Osteoblast (primary cell): Measurements from ENCODE around the gene HDAC8. TPM values are rescaled to one million over a fixed set of nuclear protein-coding genes. Genes with fewer than 3 reads are reported as not detected.
"Not testable (repeated sequence)": the region's sequence is repeated elsewhere in the genome, so short reads cannot be mapped to it uniquely, and the experiment has no call there.

Source experiments
- DNase-seq: peaks from one replicate; pipeline ENCODE4 v3.0.0; 2011; ENCODE audit warnings: low spot score, mixed read lengths; ENCODE audit not compliant: insufficient read length; ENCODE audit errors: missing footprints
- H2AFZ ChIP-seq: 2 replicates; pipeline ENCODE4 v1.6.0; 2011; ENCODE audit warnings: mild to moderate bottlenecking, low read length
- H3K27ac ChIP-seq: 2 replicates; pipeline ENCODE4 v1.5.1; 2011; ENCODE audit warnings: mild to moderate bottlenecking, low read depth, low read length, moderate library complexity
- H3K27me3 ChIP-seq: 2 replicates; pipeline ENCODE4 v1.6.0; 2012; ENCODE audit warnings: mild to moderate bottlenecking, control low read depth, inconsistent platforms, low read length, moderate library complexity; ENCODE audit not compliant: insufficient read depth
- H3K36me3 ChIP-seq: 2 replicates; pipeline ENCODE4 v1.5.1; 2011; ENCODE audit warnings: mild to moderate bottlenecking, low read length, control low read depth, moderate library complexity; ENCODE audit not compliant: insufficient read depth
- H3K4me1 ChIP-seq: 2 replicates; pipeline ENCODE4 v1.5.1; 2011; ENCODE audit warnings: mild to moderate bottlenecking, low read length, control low read depth, moderate library complexity; ENCODE audit not compliant: insufficient read depth
- H3K4me2 ChIP-seq: 2 replicates; pipeline ENCODE4 v1.6.0; 2011; ENCODE audit warnings: mild to moderate bottlenecking, low read length; ENCODE audit not compliant: insufficient read depth
- H3K4me3 ChIP-seq: fragments of 200-600 bp; sonication (generic); 3 replicates; pipeline ENCODE4 v1.5.1; 2012; ENCODE audit warnings: mild to moderate bottlenecking, low read length, inconsistent platforms; ENCODE audit not compliant: insufficient read depth
- H3K79me2 ChIP-seq: 2 replicates; pipeline ENCODE4 v1.6.0; 2012; ENCODE audit warnings: mild to moderate bottlenecking, low read length, control low read depth, inconsistent platforms; ENCODE audit not compliant: insufficient read depth
- H3K9me3 ChIP-seq: 2 replicates; pipeline ENCODE4 v1.5.1; 2011; ENCODE audit warnings: low read depth, low read length, control low read depth
- H4K20me1 ChIP-seq: 2 replicates; pipeline ENCODE4 v1.6.0; 2012; ENCODE audit warnings: mild to moderate bottlenecking, low read length, control low read depth; ENCODE audit not compliant: insufficient read depth
- CTCF ChIP-seq: IDR thresholded peaks from 2 replicates; pipeline ENCODE4 v1.5.1; 2011; ENCODE audit warnings: mild to moderate bottlenecking, low read depth, low read length, moderate library complexity; ENCODE audit errors: extremely low read depth
- total RNA-seq: library from RNA; depleted of rRNA; stranded (reverse); fragments of >200 nt; gene quantifications from 2 replicates; pipeline ENCODE4 v1.2.3, GENCODE V29; 2012

Gene HDAC8
- total RNA-seq, 1 donor, result 24.6 TPM

GRCh38 chrX:72568406-72569092 is 4.1 kb downstream of the HDAC8 start:
- peak; percentile 34 for DNase-seq
- H3K27ac ChIP-seq, result no peak overlapping the region
- H3K4me1 ChIP-seq, result peaks cover 16% of the 10 kb centered on the region
- peaks cover 21% of the 10 kb centered on the region for H4K20me1 ChIP-seq
- H3K79me2 ChIP-seq, result peaks cover 4% of the 10 kb centered on the region
- H3K4me2 ChIP-seq, result no peak overlapping the region
- peaks cover 22% of the 10 kb centered on the region for H3K36me3 ChIP-seq
- peaks cover 9% of the 10 kb centered on the region for H3K27me3 ChIP-seq
- no peak overlapping the region for H2AFZ ChIP-seq
- no peaks in the 10 kb centered on the region for H3K9me3 ChIP-seq
- TF ChIP-seq CTCF, result no peak
- H3K4me3 ChIP-seq, result no peak overlapping the region

GRCh38 chrX:72566448-72566847 is 6.2 kb downstream of the HDAC8 start:
- peaks cover 16% of the 10 kb centered on the region for H3K4me1 ChIP-seq
- H3K27ac ChIP-seq, result no peak overlapping the region
- H3K27me3 ChIP-seq, result peaks cover 9% of the 10 kb centered on the region
- no peak for DNase-seq
- H3K79me2 ChIP-seq, result no peaks in the 10 kb centered on the region
- peaks cover 21% of the 10 kb centered on the region for H4K20me1 ChIP-seq
- H3K36me3 ChIP-seq, result peaks cover 22% of the 10 kb centered on the region
- H3K4me2 ChIP-seq, result no peak overlapping the region
- no peak overlapping the region for H2AFZ ChIP-seq
- no peak overlapping the region for H3K4me3 ChIP-seq
- no peak for TF ChIP-seq CTCF
- no peaks in the 10 kb centered on the region for H3K9me3 ChIP-seq

- H2AFZ ChIP-seq, H3K4me3 ChIP-seq, H3K4me2 ChIP-seq, H3K27me3 ChIP-seq, H3K36me3 ChIP-seq, DNase-seq, H4K20me1 ChIP-seq, H3K9me3 ChIP-seq, H3K27ac ChIP-seq, H3K79me2 ChIP-seq, H3K4me1 ChIP-seq: not testable (repeated sequence)
Measured at GRCh38 chrX:72559655-72560054, 13.0 kb downstream of the HDAC8 start.

GRCh38 chrX:72554448-72555140 is 18.0 kb downstream of the HDAC8 start:
- no peaks in the 10 kb centered on the region for H4K20me1 ChIP-seq
- no peaks in the 10 kb centered on the region for H3K9me3 ChIP-seq
- DNase-seq, result peak; percentile 42
- no peak for TF ChIP-seq CTCF
- no peaks in the 10 kb centered on the region for H3K27me3 ChIP-seq
- H3K79me2 ChIP-seq, result no peaks in the 10 kb centered on the region
- no peak overlapping the region for H2AFZ ChIP-seq
- no peak overlapping the region for H3K4me3 ChIP-seq
- no peak overlapping the region for H3K27ac ChIP-seq
- no peaks in the 10 kb centered on the region for H3K36me3 ChIP-seq
- no peaks in the 10 kb centered on the region for H3K4me1 ChIP-seq
- H3K4me2 ChIP-seq, result no peak overlapping the region

GRCh38 chrX:72552443-72552842 is 20.2 kb downstream of the HDAC8 start:
- not testable (repeated sequence) for H3K4me1 ChIP-seq, H4K20me1 ChIP-seq, H3K4me2 ChIP-seq, H2AFZ ChIP-seq, DNase-seq, H3K27ac ChIP-seq, H3K79me2 ChIP-seq, H3K9me3 ChIP-seq, H3K27me3 ChIP-seq, H3K36me3 ChIP-seq, H3K4me3 ChIP-seq
